22Rv1 (cell line): ENCODE measurements around the gene TTF2.

Source experiments
- CTCF ChIP-seq: fragments of 450-650 bp; IDR thresholded peaks from 2 replicates; pipeline ENCODE4 v1.5.1; 2017; ENCODE audit warnings: mild to moderate bottlenecking
- ZFX ChIP-seq: fragments of 450-650 bp; IDR thresholded peaks from 2 replicates; pipeline ENCODE4 v1.6.1; 2017; ENCODE audit warnings: antibody characterized with exemption, borderline replicate concordance

- TF ChIP-seq CTCF (no peak), ZFX (no peak)
These were observed 34.6 kb upstream of the TTF2 start for GRCh38 chr1:117025568-117025967.
